Muscle layer of duodenum (tissue), 2 donors: ENCODE data around the gene KCNJ6.

Source experiments
- H3K27ac ChIP-seq: one replicate; pipeline ENCODE4 v1.7.0; 2013; ENCODE audit warnings: mild to moderate bottlenecking, low read length
- H3K27me3 ChIP-seq: one replicate; pipeline ENCODE4 v1.7.0; 2013; ENCODE audit warnings: low read depth, mild to moderate bottlenecking, control low read depth, low read length
- H3K36me3 ChIP-seq, 2 donors: one replicate each; pipeline ENCODE4 v1.7.0; 2013; ENCODE audit warnings: low read length in 2 of 2, control low read depth in 1 of 2, mild to moderate bottlenecking in 1 of 2; ENCODE audit not compliant: insufficient read depth in 2 of 2, control insufficient read depth in 1 of 2
- H3K4me1 ChIP-seq, 2 donors: one replicate each; pipeline ENCODE4 v1.7.0; 2013; ENCODE audit warnings: low read length in 2 of 2, mild to moderate bottlenecking in 2 of 2, control low read depth in 1 of 2, moderate library complexity in 1 of 2; ENCODE audit not compliant: insufficient read depth in 2 of 2, control insufficient read depth in 1 of 2
- H3K4me3 ChIP-seq, 2 donors: one replicate each; pipeline ENCODE4 v1.7.0; 2013; ENCODE audit warnings: low read length in 2 of 2, low read depth in 1 of 2, mild to moderate bottlenecking in 1 of 2
- H3K9me3 ChIP-seq, 2 donors: one replicate each; pipeline ENCODE4 v1.7.0; 2013; ENCODE audit warnings: low read length in 2 of 2, control low read depth in 1 of 2, mild to moderate bottlenecking in 1 of 2; ENCODE audit not compliant: control insufficient read depth in 1 of 2
- donor health status: healthy.

Gene KCNJ6

GRCh38 chr21:37711836-37712568 lies 204.3 kb downstream of the KCNJ6 start:
- Histone ChIP-seq H3K27me3 (no peaks in the 10 kb centered on the region), H3K36me3 (no peaks in the 10 kb centered on the region), H3K4me3 (no peak overlapping the region), H3K4me1 (no peaks in the 10 kb centered on the region), H3K27ac (no peak overlapping the region), H3K9me3 (no peaks in the 10 kb centered on the region)

- H3K27ac ChIP-seq: no peak overlapping the region
- no peak overlapping the region for H3K4me3 ChIP-seq
- H3K36me3 ChIP-seq: no peaks in the 10 kb centered on the region
- H3K9me3 ChIP-seq: no peaks in the 10 kb centered on the region
- H3K27me3 ChIP-seq: no peaks in the 10 kb centered on the region
- H3K4me1 ChIP-seq: no peaks in the 10 kb centered on the region
Observed at GRCh38 chr21:37711286-37711829, 204.9 kb downstream of the KCNJ6 start.

- Histone ChIP-seq H3K4me3 (no peak overlapping the region), H3K4me1 (no peaks in the 10 kb centered on the region), H3K27me3 (no peaks in the 10 kb centered on the region), H3K36me3 (no peaks in the 10 kb centered on the region), H3K27ac (no peak overlapping the region), H3K9me3 (no peaks in the 10 kb centered on the region)
Observed at GRCh38 chr21:37710546-37711285, 205.5 kb downstream of the KCNJ6 start.

GRCh38 chr21:37704751-37705150 lies 211.5 kb downstream of the KCNJ6 start:
- H3K4me1 ChIP-seq: no peaks in the 10 kb centered on the region
- H3K27ac ChIP-seq: no peak overlapping the region
- H3K27me3 ChIP-seq: no peaks in the 10 kb centered on the region
- no peaks in the 10 kb centered on the region for H3K36me3 ChIP-seq
- no peaks in the 10 kb centered on the region for H3K9me3 ChIP-seq
- H3K4me3 ChIP-seq: no peak overlapping the region

GRCh38 chr21:37702241-37702640 lies 214.0 kb downstream of the KCNJ6 start:
- no peaks in the 10 kb centered on the region for H3K27me3 ChIP-seq
- no peaks in the 10 kb centered on the region for H3K4me1 ChIP-seq
- no peak overlapping the region for H3K4me3 ChIP-seq
- H3K9me3 ChIP-seq: no peaks in the 10 kb centered on the region
- H3K36me3 ChIP-seq: no peaks in the 10 kb centered on the region
- no peak overlapping the region for H3K27ac ChIP-seq

- H3K9me3 ChIP-seq: peaks cover 0 to 4% of the 10 kb centered on the region in 2 donors
- H3K27ac ChIP-seq: no peak overlapping the region
- H3K36me3 ChIP-seq: no peaks in the 10 kb centered on the region
- H3K4me3 ChIP-seq: no peak overlapping the region
- H3K4me1 ChIP-seq: no peaks in the 10 kb centered on the region
- H3K27me3 ChIP-seq: no peaks in the 10 kb centered on the region
Observed at GRCh38 chr21:37700641-37701202, 215.5 kb downstream of the KCNJ6 start.

- Histone ChIP-seq H3K27ac (no peak overlapping the region), H3K9me3 (peaks cover 0 to 4% of the 10 kb centered on the region in 2 donors), H3K27me3 (no peaks in the 10 kb centered on the region), H3K36me3 (no peaks in the 10 kb centered on the region), H3K4me1 (no peaks in the 10 kb centered on the region), H3K4me3 (no peak overlapping the region)
Observed at GRCh38 chr21:37699024-37699775, 217.1 kb downstream of the KCNJ6 start.

- Histone ChIP-seq H3K9me3 (peaks cover 0 to 4% of the 10 kb centered on the region in 2 donors), H3K4me3 (no peak overlapping the region), H3K4me1 (no peaks in the 10 kb centered on the region), H3K27ac (no peak overlapping the region), H3K27me3 (no peaks in the 10 kb centered on the region), H3K36me3 (no peaks in the 10 kb centered on the region)
Observed at GRCh38 chr21:37696936-37697335, 219.3 kb downstream of the KCNJ6 start.

- no peaks in the 10 kb centered on the region for H3K27me3 ChIP-seq
- no peak overlapping the region for H3K27ac ChIP-seq
- H3K9me3 ChIP-seq: peaks cover 0 to 4% of the 10 kb centered on the region in 2 donors
- H3K36me3 ChIP-seq: no peaks in the 10 kb centered on the region
- no peaks in the 10 kb centered on the region for H3K4me1 ChIP-seq
- H3K4me3 ChIP-seq: no peak overlapping the region
Observed at GRCh38 chr21:37695111-37695510, 221.1 kb downstream of the KCNJ6 start.

GRCh38 chr21:37688952-37689659 lies 227.2 kb downstream of the KCNJ6 start:
- Histone ChIP-seq H3K27ac (no peak overlapping the region), H3K36me3 (no peaks in the 10 kb centered on the region), H3K4me1 (no peaks in the 10 kb centered on the region), H3K9me3 (no peaks in the 10 kb centered on the region), H3K27me3 (no peaks in the 10 kb centered on the region), H3K4me3 (no peak overlapping the region)
